Stimulated activated naive B cell treated with anti-CD40 and anti-IgM and Interleukin-4, amounts not matched to agents 10 μg/mL and 1 μg/mL and 100 μg/mL, for 72 hours (primary cell): Measurements from ENCODE around the gene PRPH.

ENCODE experiments used
- ATAC-seq, 2 donors: fragments of 150-1000 bp; cut with Tn5 transposase; replicated peaks; 2 replicates each; pipeline ENCODE4 v1.10.0; 2021; ENCODE audit warnings: moderate library complexity in 1 of 2
- DNase-seq: peaks from one replicate; pipeline ENCODE4 v3.0.0; 2021
- H3K27ac Mint-ChIP-seq: one replicate; pipeline ENCODE4 v1.8.0; 2022; ENCODE audit warnings: mild to moderate bottlenecking, mixed read lengths
- H3K27me3 Mint-ChIP-seq, 2 donors: one replicate each; pipeline ENCODE4 v1.8.0; 2022; ENCODE audit warnings: mixed read lengths in 2 of 2
- H3K36me3 Mint-ChIP-seq, 2 donors: one replicate each; pipeline ENCODE4 v1.8.0; 2022; ENCODE audit warnings: mixed read lengths in 2 of 2, mild to moderate bottlenecking in 1 of 2
- H3K4me1 Mint-ChIP-seq, 2 donors: one replicate each; pipeline ENCODE4 v1.8.0; 2022; ENCODE audit warnings: mixed read lengths in 2 of 2, mild to moderate bottlenecking in 1 of 2
- H3K4me3 Mint-ChIP-seq, 2 donors: one replicate each; pipeline ENCODE4 v1.8.0; 2022; ENCODE audit warnings: mild to moderate bottlenecking in 2 of 2, mixed read lengths in 2 of 2, moderate library complexity in 1 of 2
- H3K9me3 Mint-ChIP-seq, 2 donors: one replicate each; pipeline ENCODE4 v1.8.0; 2022; ENCODE audit warnings: mixed read lengths in 2 of 2, mild to moderate bottlenecking in 1 of 2

Gene PRPH

GRCh38 chr12:49336645-49337584 lies 42.0 kb downstream of the PRPH start, which contains the start of gene C1QL4:
C1QL4 (minus strand) TSS chr12:49337188; CDS start chr12:49336477, 711 bp downstream.
- peak; percentile 75 for DNase-seq
- peaks cover 77 to 90% of the 10 kb centered on the region in 2 donors for H3K27me3 Mint-ChIP-seq
- no peaks in the 10 kb centered on the region for H3K9me3 Mint-ChIP-seq
- H3K4me3 Mint-ChIP-seq = peak within 1 kb of the TSS; percentile 59 to 72
- peaks cover 27 to 38% of the 10 kb centered on the region in 2 donors for H3K4me1 Mint-ChIP-seq
- H3K27ac Mint-ChIP-seq = peak within 1 kb of the TSS; percentile 84
- peak; percentile 73 to 79 for ATAC-seq
- peaks cover 0 to 5% of the 10 kb centered on the region in 2 donors for H3K36me3 Mint-ChIP-seq

GRCh38 chr12:49338830-49339463 lies 44.0 kb downstream of the PRPH start:
- H3K9me3 Mint-ChIP-seq = no peaks in the 10 kb centered on the region
- peaks cover 26 to 42% of the 10 kb centered on the region in 2 donors for H3K4me1 Mint-ChIP-seq

GRCh38 chr12:49339464-49339861 lies 44.5 kb downstream of the PRPH start:
- ATAC-seq (no peak), DNase-seq (no peak)
- H3K9me3 Mint-ChIP-seq = no peaks in the 10 kb centered on the region
- no peak overlapping the region for H3K27ac Mint-ChIP-seq
- H3K4me1 Mint-ChIP-seq = peaks cover 30 to 47% of the 10 kb centered on the region in 2 donors
- no peak overlapping the region for H3K4me3 Mint-ChIP-seq
- H3K27me3 Mint-ChIP-seq = peaks cover 68 to 93% of the 10 kb centered on the region in 2 donors
- H3K36me3 Mint-ChIP-seq = peaks cover 0 to 5% of the 10 kb centered on the region in 2 donors

More at GRCh38 chr12:49338830-49339463, 44.0 kb downstream of the PRPH start:
- ATAC-seq (no peak), DNase-seq (no peak)
- H3K27ac Mint-ChIP-seq = no peak overlapping the region
- H3K4me3 Mint-ChIP-seq = no peak overlapping the region
- peaks cover 0 to 5% of the 10 kb centered on the region in 2 donors for H3K36me3 Mint-ChIP-seq
- H3K27me3 Mint-ChIP-seq = peaks cover 70 to 93% of the 10 kb centered on the region in 2 donors

- H3K4me1 Mint-ChIP-seq = peaks cover 29 to 53% of the 10 kb centered on the region in 2 donors
- peaks cover 60 to 93% of the 10 kb centered on the region in 2 donors for H3K27me3 Mint-ChIP-seq
- H3K27ac Mint-ChIP-seq = no peak overlapping the region
These were observed 45.3 kb downstream of the PRPH start for GRCh38 chr12:49340095-49340870.

GRCh38 chr12:49340971-49341776 lies 46.2 kb downstream of the PRPH start:
- H3K27me3 Mint-ChIP-seq = peaks cover 63 to 96% of the 10 kb centered on the region in 2 donors
- DNase-seq (no peak), ATAC-seq (no peak)
- H3K27ac Mint-ChIP-seq = no peak overlapping the region
- peaks cover 0 to 5% of the 10 kb centered on the region in 2 donors for H3K36me3 Mint-ChIP-seq
- H3K9me3 Mint-ChIP-seq = no peaks in the 10 kb centered on the region
- no peak overlapping the region for H3K4me3 Mint-ChIP-seq
- H3K4me1 Mint-ChIP-seq = peaks cover 34 to 58% of the 10 kb centered on the region in 2 donors

More at GRCh38 chr12:49340095-49340870, 45.3 kb downstream of the PRPH start:
- Mint-ChIP-seq H3K36me3 (peaks cover 0 to 5% of the 10 kb centered on the region in 2 donors), H3K9me3 (no peaks in the 10 kb centered on the region), H3K4me3 (no peak overlapping the region)
- ATAC-seq = no peak
- no peak for DNase-seq

GRCh38 chr12:49341777-49342065 lies 46.8 kb downstream of the PRPH start:
- ATAC-seq (no peak), DNase-seq (no peak)
- Mint-ChIP-seq H3K27me3 (peaks cover 65 to 97% of the 10 kb centered on the region in 2 donors), H3K36me3 (peaks cover 0 to 2% of the 10 kb centered on the region in 2 donors), H3K4me3 (peak overlapping the region in 1 of 2 donors; percentile 76), H3K27ac (no peak overlapping the region), H3K9me3 (no peaks in the 10 kb centered on the region), H3K4me1 (peaks cover 37 to 61% of the 10 kb centered on the region in 2 donors)

GRCh38 chr12:49342066-49342913 lies 47.3 kb downstream of the PRPH start:
- DNase-seq (peak; percentile 78), ATAC-seq (peak; percentile 81 to 83)
- Mint-ChIP-seq H3K4me3 (peak overlapping the region; percentile 69 to 76), H3K36me3 (no peaks in the 10 kb centered on the region), H3K27me3 (peaks cover 65 to 97% of the 10 kb centered on the region in 2 donors), H3K4me1 (peaks cover 37 to 61% of the 10 kb centered on the region in 2 donors), H3K9me3 (no peaks in the 10 kb centered on the region), H3K27ac (peak overlapping the region; percentile 27)

GRCh38 chr12:49342914-49343731 lies 48.2 kb downstream of the PRPH start:
- H3K36me3 Mint-ChIP-seq = no peaks in the 10 kb centered on the region
- peaks cover 65 to 97% of the 10 kb centered on the region in 2 donors for H3K27me3 Mint-ChIP-seq
- H3K27ac Mint-ChIP-seq = peak overlapping the region; percentile 63

GRCh38 chr12:49344486-49345050 lies 49.6 kb downstream of the PRPH start:
- no peaks in the 10 kb centered on the region for H3K36me3 Mint-ChIP-seq
- no peak for ATAC-seq
- peak overlapping the region in 1 of 2 donors; percentile 89 for H3K4me3 Mint-ChIP-seq
- DNase-seq = no peak
- H3K27ac Mint-ChIP-seq = no peak overlapping the region
- H3K9me3 Mint-ChIP-seq = no peaks in the 10 kb centered on the region
- peaks cover 32 to 62% of the 10 kb centered on the region in 2 donors for H3K4me1 Mint-ChIP-seq
- H3K27me3 Mint-ChIP-seq = peaks cover 60 to 94% of the 10 kb centered on the region in 2 donors

More at GRCh38 chr12:49342914-49343731, 48.2 kb downstream of the PRPH start:
- Mint-ChIP-seq H3K4me3 (peak overlapping the region; percentile 69 to 76), H3K4me1 (peaks cover 33 to 61% of the 10 kb centered on the region in 2 donors), H3K9me3 (no peaks in the 10 kb centered on the region)
- ATAC-seq (peak; percentile 11 to 26), DNase-seq (no peak)

GRCh38 chr12:49345051-49345824 lies 50.3 kb downstream of the PRPH start:
- H3K36me3 Mint-ChIP-seq = no peaks in the 10 kb centered on the region
- H3K4me1 Mint-ChIP-seq = peaks cover 32 to 62% of the 10 kb centered on the region in 2 donors
- peaks cover 57 to 88% of the 10 kb centered on the region in 2 donors for H3K27me3 Mint-ChIP-seq
- peak; percentile 6 to 19 for ATAC-seq
- H3K27ac Mint-ChIP-seq = peak overlapping the region; percentile 52
- DNase-seq = no peak
- H3K4me3 Mint-ChIP-seq = peak overlapping the region; percentile 80 to 89
- no peaks in the 10 kb centered on the region for H3K9me3 Mint-ChIP-seq
